ENCODE data around the gene AHRR. TPM values are rescaled to one million over a fixed set of nuclear protein-coding genes. Genes with fewer than 3 reads are reported as not detected.

AHRR gene
- total and polyA plus RNA-seq, 2 donors from 2014 or later = 0.71 to 1.7 TPM

DNA sequence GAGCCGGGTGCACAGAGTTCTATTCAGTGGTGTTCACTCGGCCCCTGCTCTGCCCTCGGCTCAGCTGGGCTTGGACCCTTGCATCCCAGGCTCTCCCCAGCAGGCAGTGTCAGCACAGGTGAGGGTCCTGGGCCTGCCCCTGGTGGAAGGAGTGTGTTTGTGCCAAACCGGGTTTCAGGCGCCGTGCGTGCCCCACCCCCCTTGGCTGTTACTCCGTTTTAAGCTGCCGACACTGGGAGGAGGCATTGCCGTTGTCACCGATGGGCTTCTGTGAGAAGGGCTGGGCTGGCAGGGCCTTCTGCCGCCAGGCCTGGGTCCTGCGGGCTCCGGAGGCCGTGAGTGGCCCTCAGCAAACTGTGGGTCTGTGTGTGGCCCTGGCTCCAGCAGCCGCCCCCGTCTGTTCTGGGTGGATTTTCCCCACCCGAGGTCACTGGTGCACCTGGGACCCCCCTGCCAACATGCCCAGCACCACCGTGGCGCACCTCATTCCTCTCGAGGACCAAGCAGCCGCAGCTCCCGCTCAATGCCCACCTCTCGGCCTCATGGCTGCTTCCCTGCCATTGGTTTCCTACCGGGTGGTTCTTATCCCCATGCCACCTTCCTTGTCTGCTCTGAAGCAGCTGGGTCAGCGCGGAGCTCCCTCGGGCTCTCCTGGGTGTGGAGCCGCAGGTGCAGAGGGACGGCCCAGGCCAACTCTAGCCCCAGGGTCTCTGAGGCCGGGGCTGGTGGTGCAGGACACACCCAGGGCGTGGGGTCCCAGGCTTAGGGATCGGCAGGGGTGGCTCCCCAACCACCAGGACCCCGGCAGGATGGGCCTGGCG, 77.2 kb downstream of the AHRR start:
- H3K27me3 ChIP-seq (ENCODE audit: control insufficient read depth, insufficient read depth, low read length) = no peaks in the 10 kb centered on the region
- H3K27ac ChIP-seq (ENCODE audit: low read depth in 2 of 2, low read length in 2 of 2) = no peak overlapping the region
- TF ChIP-seq, protein P1, sequence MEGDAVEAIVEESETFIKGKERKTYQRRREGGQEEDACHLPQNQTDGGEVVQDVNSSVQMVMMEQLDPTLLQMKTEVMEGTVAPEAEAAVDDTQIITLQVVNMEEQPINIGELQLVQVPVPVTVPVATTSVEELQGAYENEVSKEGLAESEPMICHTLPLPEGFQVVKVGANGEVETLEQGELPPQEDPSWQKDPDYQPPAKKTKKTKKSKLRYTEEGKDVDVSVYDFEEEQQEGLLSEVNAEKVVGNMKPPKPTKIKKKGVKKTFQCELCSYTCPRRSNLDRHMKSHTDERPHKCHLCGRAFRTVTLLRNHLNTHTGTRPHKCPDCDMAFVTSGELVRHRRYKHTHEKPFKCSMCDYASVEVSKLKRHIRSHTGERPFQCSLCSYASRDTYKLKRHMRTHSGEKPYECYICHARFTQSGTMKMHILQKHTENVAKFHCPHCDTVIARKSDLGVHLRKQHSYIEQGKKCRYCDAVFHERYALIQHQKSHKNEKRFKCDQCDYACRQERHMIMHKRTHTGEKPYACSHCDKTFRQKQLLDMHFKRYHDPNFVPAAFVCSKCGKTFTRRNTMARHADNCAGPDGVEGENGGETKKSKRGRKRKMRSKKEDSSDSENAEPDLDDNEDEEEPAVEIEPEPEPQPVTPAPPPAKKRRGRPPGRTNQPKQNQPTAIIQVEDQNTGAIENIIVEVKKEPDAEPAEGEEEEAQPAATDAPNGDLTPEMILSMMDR (IDR thresholded peaks at IDR 0.05; ENCODE audit: borderline replicate concordance, extremely low read depth, insufficient read depth) = no peak
- no peak overlapping the region for H3K9ac ChIP-seq (ENCODE audit: low read length in 3 of 3)
- H3K9me3 ChIP-seq (ENCODE audit: control insufficient read depth in 2 of 3, insufficient read depth in 1 of 3, low read length in 3 of 3) = no peaks in the 10 kb centered on the region
- H3K36me3 ChIP-seq (ENCODE audit: control insufficient read depth in 2 of 3, insufficient read depth in 3 of 3, low read length in 3 of 3) = no peaks in the 10 kb centered on the region
- FAIRE-seq = no peak
- no peak overlapping the region for H3K4me3 ChIP-seq (ENCODE audit: low read length in 3 of 3)
- peak in 2 of 5 donors; percentile 8 to 46 for DNase-seq
- intact Hi-C loops (cut with DNase I) = no loop called here
- peaks cover 0 to 8% (median 6%) of the 10 kb centered on the region in 3 donors for H3K4me1 ChIP-seq (ENCODE audit: control insufficient read depth in 2 of 3, insufficient read depth in 2 of 3, low read depth in 1 of 3, low read length in 3 of 3)

GRCh38 chr5:399296-400281, 78.1 kb downstream of the AHRR start:
- TF ChIP-seq, protein P1 (IDR thresholded peaks at IDR 0.05; ENCODE audit: borderline replicate concordance, extremely low read depth, insufficient read depth) = no peak
- Histone ChIP-seq H3K9me3 (ENCODE audit: control insufficient read depth in 2 of 3, insufficient read depth in 1 of 3, low read length in 3 of 3) (no peaks in the 10 kb centered on the region), H3K4me3 (ENCODE audit: low read length in 3 of 3) (peak overlapping the region in 1 of 3 donors; percentile 8), H3K27ac (ENCODE audit: low read depth in 2 of 2, low read length in 2 of 2) (no peak overlapping the region), H3K4me1 (ENCODE audit: control insufficient read depth in 2 of 3, insufficient read depth in 2 of 3, low read depth in 1 of 3, low read length in 3 of 3) (peaks cover 0 to 8% (median 6%) of the 10 kb centered on the region in 3 donors), H3K27me3 (ENCODE audit: control insufficient read depth, insufficient read depth, low read length) (no peaks in the 10 kb centered on the region), H3K36me3 (ENCODE audit: control insufficient read depth in 2 of 3, insufficient read depth in 3 of 3, low read length in 3 of 3) (no peaks in the 10 kb centered on the region), H3K9ac (ENCODE audit: low read length in 3 of 3) (peak overlapping the region in 1 of 3 donors; percentile 29)
- FAIRE-seq (no peak), DNase-seq (peak; percentile 90 to 95 (median 91))
- intact Hi-C loops (cut with DNase I) = no loop called here

DNA sequence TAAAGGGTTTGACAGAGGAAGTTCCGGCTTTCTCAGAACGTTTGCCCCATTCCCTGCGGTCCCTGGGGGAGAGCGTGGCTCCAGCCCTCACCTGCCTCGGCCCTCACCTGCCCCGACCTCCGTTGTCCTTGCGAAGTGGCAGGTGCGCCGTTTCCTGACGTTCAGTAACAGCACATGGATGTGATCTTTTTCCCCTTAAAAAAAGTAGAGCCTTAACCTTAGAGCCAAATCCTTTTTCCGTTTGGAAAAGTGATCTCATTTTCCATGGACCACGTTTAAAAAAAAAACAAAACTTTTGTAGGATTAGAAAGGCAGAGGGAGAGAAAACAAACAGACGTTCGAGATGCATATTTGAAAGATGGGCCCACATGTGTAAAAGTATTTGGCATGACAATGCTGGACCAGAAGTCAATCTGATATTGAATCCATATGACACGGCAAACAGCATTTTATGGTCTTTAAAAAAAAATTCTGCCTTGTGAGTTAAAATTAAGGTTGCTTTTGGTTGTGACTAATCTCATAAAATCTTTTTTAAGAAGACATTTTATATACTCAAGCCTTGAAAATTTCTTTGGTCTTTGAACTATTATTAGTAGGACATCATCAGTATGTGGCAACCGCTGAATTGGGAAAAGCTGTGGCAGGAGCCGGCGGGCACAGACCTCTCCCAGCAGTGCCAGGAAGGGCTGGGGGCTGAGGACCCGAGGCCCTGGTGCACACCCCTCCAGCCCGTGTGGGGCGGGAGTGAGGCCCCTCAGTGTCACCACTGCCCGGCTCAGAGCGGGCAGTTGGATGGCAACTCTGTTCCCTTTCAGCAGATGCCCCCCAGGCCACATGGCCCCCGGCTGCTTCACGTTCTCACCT, 79.0 kb downstream of the AHRR start:
- peaks cover 0 to 8% (median 6%) of the 10 kb centered on the region in 3 donors for H3K4me1 ChIP-seq (ENCODE audit: control insufficient read depth in 2 of 3, insufficient read depth in 2 of 3, low read depth in 1 of 3, low read length in 3 of 3)
- peak overlapping the region in 1 of 3 donors; percentile 8 for H3K4me3 ChIP-seq (ENCODE audit: low read length in 3 of 3)
- intact Hi-C loops (cut with DNase I) = no loop called here
- DNase-seq = peak in 1 of 5 donors; percentile 4
- no peaks in the 10 kb centered on the region for H3K27me3 ChIP-seq (ENCODE audit: control insufficient read depth, insufficient read depth, low read length)
- H3K9ac ChIP-seq (ENCODE audit: low read length in 3 of 3) = peak overlapping the region in 1 of 3 donors; percentile 29
- H3K9me3 ChIP-seq (ENCODE audit: control insufficient read depth in 2 of 3, insufficient read depth in 1 of 3, low read length in 3 of 3) = no peaks in the 10 kb centered on the region
- TF ChIP-seq, protein P1 (IDR thresholded peaks at IDR 0.05; ENCODE audit: borderline replicate concordance, extremely low read depth, insufficient read depth) = no peak
- no peak overlapping the region for H3K27ac ChIP-seq (ENCODE audit: low read depth in 2 of 2, low read length in 2 of 2)
- FAIRE-seq = no peak
- H3K36me3 ChIP-seq (ENCODE audit: control insufficient read depth in 2 of 3, insufficient read depth in 3 of 3, low read length in 3 of 3) = no peaks in the 10 kb centered on the region
